ENCODE measurements around the gene COL4A3.

COL4A3 gene

GRCh38 chr2:227326783-227327182, 162.4 kb downstream of the COL4A3 start:
- DNase-seq (ENCODE audit: low read depth), result no peak
- no peak overlapping the region for H3K4me3 ChIP-seq (ENCODE audit: control insufficient read depth, low read depth, low read length)
- no peak for TF ChIP-seq CTCF (IDR thresholded peaks at IDR 0.05; ENCODE audit: control insufficient read depth, insufficient read depth, low read depth, low read length, missing control alignments)

- no peak overlapping the region for H3K4me3 ChIP-seq (ENCODE audit: control insufficient read depth, low read depth, low read length)
- no peak for DNase-seq (ENCODE audit: low read depth)
Observed at GRCh38 chr2:227335713-227336112, 171.3 kb downstream of the COL4A3 start.

DNA sequence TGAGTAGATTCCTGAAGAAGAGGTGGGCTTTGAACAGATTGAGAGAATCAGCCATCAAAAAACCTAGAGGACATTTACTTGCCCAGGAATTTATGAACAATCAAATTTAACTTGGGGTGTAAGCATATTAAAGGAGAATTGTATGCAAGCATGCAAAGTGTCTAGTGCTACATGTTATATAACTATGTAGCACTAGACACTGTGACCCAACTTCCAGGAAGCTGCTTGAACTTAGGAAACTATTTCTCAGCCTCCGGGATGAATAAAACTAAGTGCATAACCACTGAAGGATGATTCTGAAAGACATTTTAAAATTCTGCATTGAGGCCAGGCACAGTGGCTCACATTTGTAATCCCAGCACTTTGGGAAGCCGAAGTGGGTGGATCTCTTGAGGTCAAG, 173.0 kb downstream of the COL4A3 start:
- no peak for DNase-seq (ENCODE audit: low read depth)
- H3K4me3 ChIP-seq (ENCODE audit: control insufficient read depth, low read depth, low read length), result no peak overlapping the region
- no peak for TF ChIP-seq CTCF (IDR thresholded peaks at IDR 0.05; ENCODE audit: control insufficient read depth, insufficient read depth, low read depth, low read length, missing control alignments)

More at GRCh38 chr2:227335713-227336112, 171.3 kb downstream of the COL4A3 start:
- TF ChIP-seq CTCF (IDR thresholded peaks at IDR 0.05; ENCODE audit: control insufficient read depth, insufficient read depth, low read depth, low read length, missing control alignments), result no peak

GRCh38 chr2:227339098-227339599, 174.7 kb downstream of the COL4A3 start:
- TF ChIP-seq CTCF (IDR thresholded peaks at IDR 0.05; ENCODE audit: control insufficient read depth, insufficient read depth, low read depth, low read length, missing control alignments), result no peak
- no peak for DNase-seq (ENCODE audit: low read depth)

DNA sequence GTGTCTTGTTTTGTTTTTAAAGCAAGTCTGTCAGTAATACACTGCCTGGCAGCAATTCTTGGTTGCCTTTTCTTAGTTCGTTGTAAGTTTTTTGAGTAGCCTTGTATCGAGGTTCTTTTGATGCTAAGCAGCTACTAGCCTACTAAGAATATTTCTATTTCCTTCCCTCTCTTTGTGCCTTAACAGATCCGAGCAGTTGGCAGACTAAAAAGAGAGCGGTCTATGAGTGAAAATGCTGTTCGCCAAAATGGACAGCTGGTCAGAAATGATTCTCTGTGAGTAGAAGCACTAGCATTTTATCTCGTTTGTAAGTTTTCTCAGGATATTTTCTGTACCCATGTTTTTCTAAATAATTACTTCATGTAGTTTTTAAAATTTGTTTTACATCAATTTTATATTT, 175.7 kb downstream of the COL4A3 start:
- no peak overlapping the region for H3K4me3 ChIP-seq (ENCODE audit: control insufficient read depth, low read depth, low read length)
- TF ChIP-seq CTCF (IDR thresholded peaks at IDR 0.05; ENCODE audit: control insufficient read depth, insufficient read depth, low read depth, low read length, missing control alignments), result no peak
- no peak for DNase-seq (ENCODE audit: low read depth)

More at GRCh38 chr2:227339098-227339599, 174.7 kb downstream of the COL4A3 start:
- no peak overlapping the region for H3K4me3 ChIP-seq (ENCODE audit: control insufficient read depth, low read depth, low read length)

DNA sequence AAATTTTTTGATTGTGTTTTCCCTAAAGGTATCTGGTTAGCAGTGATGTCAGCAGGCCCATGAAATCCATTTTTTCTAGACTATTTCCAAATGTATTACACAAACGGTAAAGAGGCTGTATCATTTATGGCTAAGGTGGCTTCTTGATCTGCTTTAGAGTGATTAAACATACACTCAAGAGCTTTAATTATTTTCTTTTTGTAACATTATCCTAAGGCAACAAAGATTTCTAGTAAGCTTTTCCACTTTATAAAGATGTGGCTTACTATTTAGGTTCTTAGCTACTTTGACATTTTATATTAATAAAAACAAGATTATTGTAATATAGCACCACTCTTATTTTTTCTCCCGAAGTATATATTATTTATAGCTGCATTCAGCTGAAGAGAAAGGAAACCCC, 177.1 kb downstream of the COL4A3 start:
- no peak for DNase-seq (ENCODE audit: low read depth)
- TF ChIP-seq CTCF (IDR thresholded peaks at IDR 0.05; ENCODE audit: control insufficient read depth, insufficient read depth, low read depth, low read length, missing control alignments), result no peak
- no peak overlapping the region for H3K4me3 ChIP-seq (ENCODE audit: control insufficient read depth, low read depth, low read length)

- no peak for TF ChIP-seq CTCF (IDR thresholded peaks at IDR 0.05; ENCODE audit: control insufficient read depth, insufficient read depth, low read depth, low read length, missing control alignments)
- DNase-seq (ENCODE audit: low read depth), result no peak
- no peak overlapping the region for H3K4me3 ChIP-seq (ENCODE audit: control insufficient read depth, low read depth, low read length)
Observed at GRCh38 chr2:227344231-227344630, 179.8 kb downstream of the COL4A3 start.
